NCI-H187 treated with DMSO at 0.1 percent for 48 hours (cell line): ENCODE data around the gene FAU.

Experiments used
- DNase-seq: peaks from one replicate; lab custom pipeline; 2025; lab: John Stamatoyannopoulos, UW

The FAU gene

DNA sequence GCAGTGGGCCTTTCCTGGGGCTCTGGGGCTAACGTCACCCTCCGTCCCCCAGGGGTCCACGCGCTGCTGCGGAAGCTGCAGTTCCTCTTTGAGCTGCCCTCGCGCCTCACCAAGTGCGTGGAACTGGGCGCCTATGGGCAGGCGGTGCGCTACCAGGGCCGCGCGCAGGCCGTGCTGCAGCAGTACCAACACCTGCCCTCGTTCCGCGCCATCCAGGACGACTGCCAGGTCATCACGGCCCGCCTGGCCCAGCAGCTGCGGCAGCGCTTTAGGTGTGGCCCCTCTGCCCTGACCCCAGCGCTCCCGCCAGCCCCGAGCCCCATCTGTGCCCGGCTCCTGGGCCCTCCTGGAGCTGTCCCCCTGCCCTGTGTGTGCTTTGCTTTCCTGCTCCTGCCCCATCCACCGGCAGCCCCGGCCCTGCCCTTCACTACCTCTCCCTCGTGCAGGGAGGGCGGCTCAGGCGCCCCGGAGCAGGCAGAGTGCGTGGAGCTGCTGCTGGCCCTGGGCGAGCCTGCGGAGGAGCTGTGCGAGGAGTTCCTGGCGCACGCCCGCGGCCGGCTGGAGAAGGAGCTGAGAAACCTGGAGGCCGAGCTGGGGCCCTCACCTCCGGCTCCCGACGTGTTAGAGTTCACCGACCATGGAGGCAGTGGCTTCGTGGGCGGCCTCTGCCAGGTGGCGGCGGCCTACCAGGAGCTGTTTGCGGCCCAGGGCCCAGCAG is 14.0 kb downstream of the FAU start:
- no peak for DNase-seq

DNA sequence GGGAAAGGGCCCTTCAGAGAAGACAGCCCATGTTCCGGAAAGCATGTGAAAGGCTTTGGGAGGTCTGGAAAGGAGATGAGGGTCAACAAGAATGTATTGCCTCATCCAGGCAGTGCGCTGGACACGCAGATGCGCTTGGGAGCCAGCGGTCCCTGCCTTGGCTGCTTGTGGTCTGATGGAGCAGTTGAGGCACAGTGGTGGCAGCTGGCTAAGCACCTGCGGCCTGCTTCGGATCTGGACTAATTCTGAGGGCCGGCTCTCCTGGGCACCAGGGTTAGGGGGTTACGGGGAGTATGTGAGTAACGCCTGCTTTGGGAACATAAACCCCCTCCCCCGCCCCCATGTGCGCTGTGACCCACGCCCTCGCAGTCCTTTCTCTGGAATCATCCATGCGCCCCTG is 14.9 kb downstream of the FAU start:
- DNase-seq: no peak

DNA sequence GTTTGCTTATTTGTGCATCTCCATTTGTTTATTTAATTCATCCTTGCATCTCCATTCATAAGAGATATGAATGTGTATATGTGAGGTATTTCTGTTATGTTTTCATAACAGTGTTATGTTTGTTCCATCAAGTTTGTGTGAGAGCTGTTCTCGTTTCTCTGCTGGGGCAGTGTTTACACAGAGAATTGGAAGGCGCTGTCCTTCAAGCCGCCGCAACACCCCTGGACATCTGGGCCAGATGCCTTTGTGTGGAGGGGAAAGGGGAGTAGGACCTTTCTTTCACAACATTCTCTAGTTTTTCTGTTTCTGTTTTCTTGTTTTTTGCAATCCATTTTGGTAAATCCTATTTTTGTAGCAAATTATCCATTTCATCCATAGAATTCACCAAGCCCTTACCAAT is 17.3 kb downstream of the FAU start:
- no peak for DNase-seq

- DNase-seq: no peak
These were observed 18.5 kb downstream of the FAU start for GRCh38 chr11:65103476-65103875.

GRCh38 chr11:65102142-65103095 is 19.5 kb downstream of the FAU start:
- no peak for DNase-seq

DNA sequence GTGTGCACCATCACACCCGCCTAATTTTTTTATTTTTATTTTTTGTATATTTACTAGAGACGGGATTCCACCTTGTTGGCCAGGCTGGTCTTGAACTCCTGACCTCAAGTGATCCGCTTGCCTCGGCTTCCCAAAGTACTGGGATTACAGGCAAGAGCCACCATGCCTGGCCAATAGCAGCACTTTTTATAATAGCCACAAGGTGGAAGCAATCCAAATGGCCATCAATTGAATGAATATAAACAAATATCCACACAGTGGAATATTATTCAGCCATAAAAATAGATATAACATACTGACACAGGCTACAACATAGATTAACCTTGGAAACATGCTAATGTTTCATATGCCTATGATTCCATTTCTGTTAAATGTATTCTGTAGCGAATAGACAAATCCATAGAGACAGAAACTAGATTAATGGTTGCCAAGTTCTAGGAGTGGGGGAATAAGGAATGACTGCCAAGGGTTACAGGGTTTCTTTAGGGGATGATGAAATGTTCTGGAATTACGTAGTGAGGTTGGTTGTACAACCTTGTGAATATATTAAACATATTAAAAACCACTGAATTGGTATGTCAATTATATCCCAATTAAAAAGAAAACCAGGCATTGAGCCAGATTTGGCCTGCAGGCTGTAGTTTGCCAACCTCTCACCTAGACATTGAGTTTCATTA is 21.1 kb downstream of the FAU start:
- DNase-seq: no peak

DNA sequence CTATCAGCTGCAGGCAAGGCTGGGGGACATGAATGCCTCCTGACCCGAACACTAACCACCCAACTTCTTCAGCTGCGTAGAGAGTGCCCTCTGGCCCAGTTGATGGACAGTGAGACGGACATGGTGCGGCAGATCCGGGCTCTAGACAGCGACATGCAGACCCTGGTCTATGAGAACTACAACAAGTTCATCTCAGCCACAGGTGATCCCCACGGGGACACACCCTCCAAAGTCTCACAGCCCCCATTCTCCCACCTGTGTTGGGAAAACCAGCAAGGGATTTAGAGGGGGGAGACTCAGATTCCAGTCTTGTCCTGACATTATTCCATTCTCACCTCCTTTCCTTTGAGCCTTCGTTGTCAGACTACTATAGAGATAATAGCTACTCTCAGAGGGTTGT is 25.0 kb downstream of the FAU start:
- no peak for DNase-seq

DNA sequence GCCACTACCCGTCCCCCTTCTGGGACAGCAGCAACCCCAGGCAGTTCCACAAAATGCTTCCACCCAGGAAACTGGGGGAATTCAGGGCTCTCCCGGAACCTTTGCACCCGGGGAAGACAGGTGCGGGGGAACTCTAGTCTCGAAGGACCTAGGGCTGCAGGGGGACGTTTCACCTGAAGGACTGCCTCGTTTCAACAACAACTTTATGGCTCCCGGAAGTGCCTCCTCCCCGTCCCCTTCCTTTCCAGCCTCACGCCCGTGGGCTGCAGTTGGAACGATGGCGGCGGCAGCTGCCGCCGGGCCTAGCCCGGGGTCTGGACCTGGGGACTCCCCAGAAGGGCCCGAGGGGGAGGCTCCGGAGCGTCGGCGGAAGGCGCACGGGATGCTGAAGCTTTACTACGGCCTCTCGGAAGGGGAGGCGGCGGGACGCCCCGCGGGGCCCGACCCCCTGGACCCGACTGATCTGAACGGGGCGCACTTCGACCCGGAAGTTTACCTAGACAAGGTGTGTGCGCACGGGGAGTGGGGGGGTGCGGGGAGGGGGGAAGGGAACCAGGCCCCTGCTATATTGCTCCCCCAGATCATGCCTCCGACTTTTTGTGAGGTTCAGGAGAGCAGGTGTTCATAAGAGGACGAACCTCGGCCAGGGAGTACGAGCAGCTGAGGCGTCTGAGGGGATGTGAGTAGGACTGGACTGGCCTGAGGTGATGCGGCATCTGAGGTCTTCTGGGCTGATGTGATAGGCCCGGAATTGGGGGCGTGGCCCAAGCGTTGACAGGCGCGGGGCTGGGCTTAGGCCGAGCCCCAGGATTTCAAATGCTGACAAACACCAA is 25.7 kb downstream of the FAU start, which contains the start of gene VPS51:
TSS of gene VPS51 (plus strand) at position 241 of the 833 bp plus-strand sequence. CDS start at position 278, 37 bp downstream.
- DNase-seq: peak; percentile 37

DNA sequence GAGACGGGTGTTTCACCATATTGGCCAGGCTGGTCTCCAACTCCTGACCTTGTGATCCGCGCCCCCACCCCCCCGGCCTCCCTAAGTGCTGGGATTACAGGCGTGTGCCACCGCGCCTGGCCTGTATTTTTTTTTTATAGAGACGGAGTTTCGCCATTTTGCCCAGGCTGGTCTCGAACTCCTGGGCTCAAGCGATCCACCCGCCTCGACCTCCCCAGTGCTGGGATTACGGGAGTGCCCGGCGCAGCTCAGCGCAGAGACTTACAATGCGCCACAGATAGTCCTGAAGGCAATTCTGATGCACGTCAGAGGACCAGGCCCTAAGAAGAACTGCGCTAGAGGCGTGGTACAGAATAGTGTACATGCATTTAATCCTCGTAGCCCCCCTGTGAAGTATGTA is 26.5 kb downstream of the FAU start:
- no peak for DNase-seq

DNA sequence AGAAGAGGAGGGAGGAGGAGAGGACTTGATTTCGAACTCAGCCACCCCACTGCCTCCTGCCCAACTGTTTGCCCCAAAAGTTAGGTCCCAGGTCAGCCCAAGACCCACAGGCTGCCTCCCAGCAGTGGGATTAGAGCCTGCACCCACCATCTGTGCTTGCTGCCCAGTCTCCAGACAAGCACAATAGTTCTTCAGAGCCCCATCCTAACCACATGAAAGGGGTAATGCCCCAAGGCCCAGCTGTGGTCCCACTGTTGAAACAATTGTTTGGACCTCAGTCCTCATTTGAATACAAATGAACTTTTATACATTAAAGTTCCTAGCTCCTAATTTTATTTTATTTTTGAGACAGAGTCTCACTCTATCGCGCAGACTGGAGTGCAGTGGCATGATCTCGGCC is 31.3 kb downstream of the FAU start:
- DNase-seq: no peak

GRCh38 chr11:65089621-65090020 is 32.3 kb downstream of the FAU start:
- DNase-seq: no peak

DNA sequence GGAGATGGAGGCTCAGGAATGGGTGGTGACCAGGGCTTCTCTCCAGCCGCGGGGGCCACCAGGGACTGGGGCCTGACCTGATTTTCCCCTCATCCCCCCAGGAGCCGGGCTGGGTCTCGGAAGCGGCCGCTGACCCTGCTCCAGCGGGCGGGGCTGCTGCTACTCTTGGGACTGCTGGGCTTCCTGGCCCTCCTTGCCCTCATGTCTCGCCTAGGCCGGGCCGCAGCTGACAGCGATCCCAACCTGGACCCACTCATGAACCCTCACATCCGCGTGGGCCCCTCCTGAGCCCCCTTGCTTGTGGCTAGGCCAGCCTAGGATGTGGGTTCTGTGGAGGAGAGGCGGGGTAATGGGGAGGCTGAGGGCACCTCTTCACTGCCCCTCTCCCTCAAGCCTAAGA is 34.1 kb downstream of the FAU start:
- DNase-seq: no peak

GRCh38 chr11:65087216-65087615 is 34.7 kb downstream of the FAU start:
- DNase-seq: no peak

- DNase-seq: no peak
These were observed 35.1 kb downstream of the FAU start for GRCh38 chr11:65086809-65087208.

- no peak for DNase-seq
These were observed 36.5 kb downstream of the FAU start for GRCh38 chr11:65085446-65085845.

GRCh38 chr11:65084598-65085375 is 37.1 kb downstream of the FAU start:
- DNase-seq: no peak

DNA sequence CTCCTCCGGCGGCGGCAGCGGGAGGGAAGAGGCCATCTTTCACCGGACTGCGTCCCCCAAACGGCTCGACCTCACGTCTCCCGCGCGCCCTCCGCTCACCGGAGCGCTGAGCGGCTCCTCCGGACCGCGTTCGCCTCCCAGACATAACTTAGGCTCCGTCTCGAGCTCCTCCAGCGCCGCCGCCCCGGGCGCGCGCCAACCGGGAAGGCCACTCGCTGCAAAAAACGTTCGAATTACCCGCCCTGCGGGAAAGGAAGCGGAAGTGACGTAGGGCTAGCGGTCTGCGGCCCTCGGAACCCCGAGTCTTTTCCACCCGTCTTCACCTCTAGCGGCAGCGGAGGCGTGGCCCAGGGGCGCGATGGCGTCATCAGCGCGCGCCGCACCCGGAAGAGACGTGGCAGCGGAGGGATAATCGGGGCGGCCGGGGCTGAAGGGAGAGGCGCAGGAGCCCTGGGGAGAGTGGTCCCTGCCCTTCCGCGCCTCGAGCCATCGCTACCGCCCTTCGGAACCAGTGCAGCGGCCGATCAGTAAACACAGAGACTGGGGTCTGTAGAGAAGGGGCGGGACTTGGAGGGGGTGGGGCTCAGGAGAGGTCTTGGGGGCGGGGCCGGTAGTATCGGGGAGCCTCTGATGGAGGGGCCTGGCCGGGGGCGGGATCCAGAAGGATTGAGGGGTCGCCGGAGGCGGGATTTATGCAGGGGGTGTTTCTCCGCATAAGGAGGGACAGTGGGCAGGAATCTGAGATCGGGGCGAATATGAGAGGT is 37.9 kb downstream of the FAU start, which contains the start of the genes CDCA5 and ZFPL1:
TSS of gene CDCA5 (minus strand) at position 207 of the 764 bp plus-strand sequence. CDS start at position 145, 62 bp downstream.
TSS of gene ZFPL1 (plus strand) at position 389 of the 764 bp plus-strand sequence. CDS start 477 bp downstream, outside the sequence.
- DNase-seq: peak; percentile 89

DNA sequence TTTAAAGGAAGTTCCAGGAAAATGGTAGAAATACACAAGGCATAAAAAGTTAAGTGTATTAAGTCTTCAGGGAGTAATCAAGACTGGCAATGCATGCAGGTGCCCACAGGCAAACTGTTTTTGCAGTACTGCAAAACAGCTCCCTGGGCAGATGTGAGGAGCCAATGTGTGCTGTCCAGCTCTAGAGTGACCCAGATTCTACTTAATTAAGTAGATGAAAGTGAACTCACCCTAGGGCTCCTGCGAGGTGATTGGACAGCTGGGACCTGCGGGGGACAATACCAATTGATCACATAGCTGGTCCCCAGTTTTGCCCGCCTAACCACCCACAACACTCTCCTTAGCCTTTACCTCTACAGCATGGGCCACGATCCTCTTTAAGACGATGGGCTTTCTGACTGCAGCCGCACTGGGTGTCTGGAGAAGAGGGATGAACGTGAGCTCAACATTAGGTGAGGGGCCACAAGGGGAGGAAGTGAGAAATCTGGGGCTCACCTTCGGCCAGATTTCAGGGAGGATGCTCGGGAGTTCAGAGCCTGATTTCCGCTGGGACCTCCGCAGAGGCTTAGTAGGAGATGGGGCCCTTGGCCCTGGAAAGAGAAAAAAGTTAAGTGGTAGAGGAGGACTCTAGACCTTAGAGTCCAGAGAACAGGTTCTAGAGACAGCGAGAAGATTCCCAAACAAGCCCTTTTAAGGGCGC is 38.6 kb downstream of the FAU start:
- no peak for DNase-seq

DNA sequence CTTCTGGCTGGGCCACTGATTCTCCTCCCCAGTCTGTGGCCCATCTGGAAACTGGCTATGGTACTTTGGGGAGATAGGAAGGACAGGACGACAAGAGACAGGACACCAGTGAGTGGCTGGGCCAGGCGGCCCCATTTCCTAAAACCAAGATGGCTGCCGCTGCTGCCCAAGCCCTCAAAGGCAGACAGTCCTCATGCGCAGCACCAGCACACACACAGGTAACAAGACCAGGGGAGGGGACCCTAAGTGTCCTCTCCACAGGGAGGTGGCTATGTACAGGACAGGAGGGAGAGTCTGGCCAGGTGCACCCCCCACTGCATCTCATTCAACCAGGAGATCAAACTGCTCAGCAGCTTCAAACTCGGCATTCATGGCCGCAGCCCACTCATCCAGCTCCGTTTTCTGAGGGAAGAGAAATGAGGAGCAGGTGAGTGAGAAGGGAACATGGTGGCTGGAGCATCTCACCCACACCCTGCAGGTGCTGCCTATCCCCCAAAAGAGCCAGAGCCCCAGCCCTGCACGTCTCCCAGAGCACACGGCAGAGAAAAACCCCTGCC is 43.1 kb downstream of the FAU start:
- DNase-seq: no peak
